HepG2 (cell line): ENCODE results near the gene SLIT3. TPM values are rescaled to one million over a fixed set of nuclear protein-coding genes. Genes with fewer than 3 reads are reported as not detected.

Experiments used
- ATAC-seq: fragments of 200-7000 bp; cut with Tn5 transposase; 3 replicates; pipeline ENCODE4 v1.9.1; 2020; ENCODE audit warnings: mild to moderate bottlenecking, moderate library complexity
- BruUV-seq: library from RNA; stranded (reverse); fragments of 400-500 nt; replicated peaks from 2 replicates; lab custom pipeline; 2021; lab: Mats Ljungman, UMichigan
- CTCF ChIA-PET: fragments of 300-600 bp; formaldehyde crosslinking; extraction: SDS; loops from one replicate; lab custom pipeline; 2021; ENCODE audit warnings: low total read pairs, inconsistent platforms, low intra/inter-chr PET ratio; lab: Yijun Ruan, JAX
- POLR2A ChIA-PET: fragments of 350-600 bp; sonication (Branson Sonifier 250); formaldehyde crosslinking; loops from one replicate; lab custom pipeline; 2020; ENCODE audit warnings: antibody characterized with exemption, inconsistent platforms; lab: Yijun Ruan, JAX
- DNase-seq: peaks from one replicate; pipeline ENCODE4 v3.0.0-alpha.2; 2015; ENCODE audit warnings: low spot score
- FAIRE-seq: peaks from 3 replicates; lab custom pipeline; 2011; peaks lifted over from hg19 to GRCh38; lab: Jason Lieb, UNC
- H2AFZ ChIP-seq: one replicate; pipeline ENCODE4 v1.6.1; 2011; ENCODE audit warnings: low read length, inconsistent platforms
- H3K27ac ChIP-seq: fragments of 300-600 bp; 3 replicates; pipeline ENCODE4 v1.8.0; 2011; ENCODE audit warnings: mixed run types, mild to moderate bottlenecking, mixed read lengths, low read length, inconsistent platforms; ENCODE audit not compliant: insufficient read depth; ENCODE audit errors: extremely low read length
- H3K27me3 ChIP-seq, 2 experiments: fragments of 200-600 bp in 1 of 2; 2 replicates in 1 of 2; 3 replicates in 1 of 2; pipeline versions ENCODE4 v1.6.0 to v1.8.0; 2011; ENCODE audit warnings: low read length in 2 of 2, mild to moderate bottlenecking in 2 of 2, moderate library complexity in 2 of 2, inconsistent platforms in 1 of 2; ENCODE audit not compliant: insufficient read depth in 2 of 2, control insufficient read depth in 1 of 2
- H3K36me3 ChIP-seq, 2 experiments: fragments of 200-600 bp in 1 of 2; replicated peaks in 1 of 2; 2 replicates in 1 of 2; 3 replicates in 1 of 2; pipeline versions ENCODE4 v1.5.1 to v1.8.0; 2011; ENCODE audit warnings: low read length in 2 of 2, inconsistent platforms in 1 of 2; ENCODE audit not compliant: insufficient read depth in 2 of 2, control insufficient read depth in 1 of 2
- H3K4me1 ChIP-seq: 2 replicates; pipeline ENCODE4 v1.5.1; 2012; ENCODE audit warnings: low read length, inconsistent platforms; ENCODE audit not compliant: insufficient read depth
- H3K4me2 ChIP-seq: 2 replicates; pipeline ENCODE4 v1.6.0; 2011; ENCODE audit warnings: low read depth, low read length, inconsistent platforms
- H3K4me3 ChIP-seq, 3 experiments: fragments of 200-600 bp in 1 of 3; sonication (generic), shearing (Covaris generic) in 1 of 3; replicated peaks in 1 of 3; 2 replicates each; pipeline ENCODE4 v1.5.1; 2011 to 2016; ENCODE audit warnings: low read length in 3 of 3, inconsistent platforms in 2 of 3, low read depth in 2 of 3, mild to moderate bottlenecking in 2 of 3, control low read depth in 1 of 3, mixed read lengths in 1 of 3; ENCODE audit not compliant: insufficient read depth in 1 of 3
- H3K79me2 ChIP-seq: one replicate; pipeline ENCODE4 v1.6.1; 2011; ENCODE audit warnings: low read length, inconsistent platforms; ENCODE audit not compliant: insufficient read depth
- H3K9ac ChIP-seq: 2 replicates; pipeline ENCODE4 v1.6.0; 2011; ENCODE audit warnings: mild to moderate bottlenecking, low read depth, low read length, inconsistent platforms; ENCODE audit not compliant: insufficient read depth
- H3K9me3 ChIP-seq: 2 replicates; pipeline ENCODE4 v1.5.1; 2012; ENCODE audit warnings: mild to moderate bottlenecking, low read length
- H4K20me1 ChIP-seq: 2 replicates; pipeline ENCODE4 v1.6.0; 2011; ENCODE audit warnings: inconsistent platforms, mild to moderate bottlenecking, low read length, moderate library complexity; ENCODE audit not compliant: insufficient read depth
- BCL3 ChIP-seq: sonication (generic); formaldehyde crosslinking; IDR thresholded peaks from 2 replicates; pipeline ENCODE4 v1.5.1; 2020; ENCODE audit warnings: mild to moderate bottlenecking, missing genetic modification reagents, moderate library complexity
- BCLAF1 ChIP-seq: fragments of 450-650 bp; IDR thresholded peaks from 2 replicates; pipeline ENCODE4 v1.6.1; 2017; ENCODE audit warnings: mild to moderate bottlenecking
- FOXP1 ChIP-seq, 2 experiments: fragments of 450-650 bp in 1 of 2; IDR thresholded peaks; 2 replicates each; pipeline ENCODE4 v1.6.1; 2017 to 2018; ENCODE audit warnings: antibody characterized with exemption in 1 of 2
- ISL2 ChIP-seq: sonication (generic); formaldehyde crosslinking; IDR thresholded peaks from 2 replicates; pipeline ENCODE4 v1.5.0; 2020; ENCODE audit warnings: missing genetic modification reagents
- REL ChIP-seq: sonication (generic); formaldehyde crosslinking; conservative IDR thresholded peaks from 2 replicates; pipeline ENCODE4 v1.8.0; 2022; ENCODE audit warnings: mild to moderate bottlenecking, missing genetic modification reagents, moderate library complexity
- SCMH1 ChIP-seq: sonication (generic); formaldehyde crosslinking; IDR thresholded peaks from 2 replicates; pipeline ENCODE4 v1.9.0; 2021; ENCODE audit warnings: missing genetic modification reagents, mild to moderate bottlenecking, borderline replicate concordance
- SMARCE1 ChIP-seq: fragments of 450-650 bp; IDR thresholded peaks from 2 replicates; pipeline ENCODE4 v1.6.1; 2017; ENCODE audit warnings: borderline replicate concordance
- SNRNP70 ChIP-seq: fragments of 200-400 bp; formaldehyde crosslinking; IDR thresholded peaks from 2 replicates; pipeline ENCODE4 v1.6.1; 2017; ENCODE audit warnings: mild to moderate bottlenecking, low read depth, low read length, moderate library complexity
- ZNF326 ChIP-seq: sonication (generic); formaldehyde crosslinking; IDR thresholded peaks from 2 replicates; pipeline ENCODE4 v1.4.0; 2020; ENCODE audit warnings: missing genetic modification reagents, borderline replicate concordance
- WGBS: methylation state at CpG from one replicate; pipeline ENCODE4 v1.1.6; 2017; ENCODE audit warnings: low lambda C conversion rate; 5-methylcytosine and 5-hydroxymethylcytosine counted together
- in situ Hi-C: cut with HindIII; loops from 2 replicates; pipeline ENCODE4 v1.10.0; 2017; ENCODE audit warnings: low pct_unique_long_range_greater_than_20kb; ENCODE audit not compliant: extremely low pct_ligation_motif_present
- intact Hi-C: fragments of 100-400 bp; cut with micrococcal nuclease; formaldehyde crosslinking; loops from one replicate; pipeline ENCODE4 v1.10.0; 2022; ENCODE audit not compliant: unreplicated experiment
- polyA plus RNA-seq, 8 experiments: library from polyadenylated mRNA; depleted of rRNA in 3 of 8; stranded (reverse) in 7 of 8; unstranded in 1 of 8; fragments of >200 nt; fragmentation: Illumina TruSeq in 4 of 8; extraction: Trizol in 4 of 8; gene quantifications; 2 replicates each; pipeline versions ENCODE4 v1.2.1 to v1.2.3, GENCODE V29; 2011 to 2016; ENCODE audit warnings: low read depth in 4 of 8, missing spikeins in 1 of 8, mixed read lengths in 1 of 8; ENCODE audit not compliant: insufficient read depth in 1 of 8
- total RNA-seq, 5 experiments: library from RNA; depleted of rRNA; stranded (reverse); fragments of >200 nt; fragmentation: Illumina TruSeq; extraction: Trizol; gene quantifications; 2 replicates each; pipeline ENCODE4 v1.2.3, GENCODE V29; 2016; ENCODE audit warnings: low read depth in 1 of 5
- TF ChIP-seq, protein P1 (sequence below): sonication (generic); formaldehyde crosslinking; IDR thresholded peaks from 2 replicates; pipeline ENCODE4 v1.5.1; 2020; ENCODE audit warnings: missing genetic modification reagents, mild to moderate bottlenecking, borderline replicate concordance
- TF ChIP-seq, protein P2 (sequence below): sonication (generic); formaldehyde crosslinking; IDR thresholded peaks from 2 replicates; pipeline ENCODE4 v1.4.0; 2020; ENCODE audit warnings: missing genetic modification reagents, low read depth, mild to moderate bottlenecking, borderline replicate concordance

The SLIT3 gene
- total and polyA plus RNA-seq, 2 of the 13 experiments (the other 11 are each of a cell fraction or from before 2014, with no cell fraction given) = not detected

DNA sequence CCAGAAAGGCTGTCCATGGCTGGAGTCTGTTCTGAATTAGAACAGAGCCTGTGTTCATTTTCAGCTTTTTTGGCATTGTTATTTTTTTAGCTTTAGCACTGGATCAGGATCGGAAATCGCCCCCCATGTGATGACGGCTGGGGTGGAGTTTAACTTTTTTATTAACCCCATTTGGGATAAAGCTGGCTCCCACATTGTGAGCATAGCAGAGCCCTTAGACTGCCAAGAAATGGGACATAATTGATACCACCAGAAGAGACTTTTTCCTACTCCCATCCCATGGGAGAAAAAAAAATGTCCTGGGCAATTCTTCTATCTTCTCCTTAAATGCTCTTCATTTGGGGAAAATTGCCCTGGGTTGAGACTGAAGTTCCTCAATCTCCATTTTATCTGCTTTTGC, 52.4 kb downstream of the SLIT3 start:
- Histone ChIP-seq H3K4me2 (no peak overlapping the region), H3K36me3 (no peaks in the 10 kb centered on the region), H3K4me1 (no peaks in the 10 kb centered on the region), H3K9me3 (no peaks in the 10 kb centered on the region), H4K20me1 (no peaks in the 10 kb centered on the region; the same call in 1 of the 2 replicates), H3K27me3 (no peaks in the 10 kb centered on the region; a peak in 1 of 5 replicates), H2AFZ (no peak overlapping the region), H3K4me3 (no peak overlapping the region), H3K9ac (no peak overlapping the region), H3K27ac (no peak overlapping the region), H3K79me2 (no peaks in the 10 kb centered on the region)
- no peak for ATAC-seq
- 0% methylated on average over 3 of the region's 3 CpGs for WGBS
- no peak for DNase-seq
- CTCF ChIA-PET = no interaction called here
- POLR2A ChIA-PET = no interaction called here
- BruUV-seq = no TSS peak
- TF ChIP-seq FOXP1 (IDR thresholded peaks at IDR 0.05) (no peak), FOXP1 (CRISPR knock-in tag; IDR thresholded peaks at IDR 0.05) (no peak), SMARCE1 (no peak), SCMH1 (CRISPR knock-in tag) (no peak), ZNF326 (CRISPR knock-in tag) (no peak), SNRNP70 (no peak), BCLAF1 (no peak), ISL2 (CRISPR knock-in tag) (no peak), BCL3 (CRISPR knock-in tag) (no peak), REL (CRISPR knock-in tag) (no peak)
- TF ChIP-seq, protein P1, sequence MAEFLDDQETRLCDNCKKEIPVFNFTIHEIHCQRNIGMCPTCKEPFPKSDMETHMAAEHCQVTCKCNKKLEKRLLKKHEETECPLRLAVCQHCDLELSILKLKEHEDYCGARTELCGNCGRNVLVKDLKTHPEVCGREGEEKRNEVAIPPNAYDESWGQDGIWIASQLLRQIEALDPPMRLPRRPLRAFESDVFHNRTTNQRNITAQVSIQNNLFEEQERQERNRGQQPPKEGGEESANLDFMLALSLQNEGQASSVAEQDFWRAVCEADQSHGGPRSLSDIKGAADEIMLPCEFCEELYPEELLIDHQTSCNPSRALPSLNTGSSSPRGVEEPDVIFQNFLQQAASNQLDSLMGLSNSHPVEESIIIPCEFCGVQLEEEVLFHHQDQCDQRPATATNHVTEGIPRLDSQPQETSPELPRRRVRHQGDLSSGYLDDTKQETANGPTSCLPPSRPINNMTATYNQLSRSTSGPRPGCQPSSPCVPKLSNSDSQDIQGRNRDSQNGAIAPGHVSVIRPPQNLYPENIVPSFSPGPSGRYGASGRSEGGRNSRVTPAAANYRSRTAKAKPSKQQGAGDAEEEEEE (CRISPR knock-in tag) = no peak
- TF ChIP-seq, protein P2, sequence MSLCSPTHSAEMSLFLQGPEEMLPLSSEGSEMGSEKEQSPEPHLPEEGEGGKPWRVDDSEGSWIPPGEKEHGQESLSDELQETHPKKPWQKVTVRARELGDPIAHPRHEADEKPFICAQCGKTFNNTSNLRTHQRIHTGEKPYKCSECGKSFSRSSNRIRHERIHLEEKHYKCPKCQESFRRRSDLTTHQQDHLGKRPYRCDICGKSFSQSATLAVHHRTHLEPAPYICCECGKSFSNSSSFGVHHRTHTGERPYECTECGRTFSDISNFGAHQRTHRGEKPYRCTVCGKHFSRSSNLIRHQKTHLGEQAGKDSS = no peak
- no peak for FAIRE-seq
- in situ Hi-C loops (no loop called here), intact Hi-C loops (no loop called here)
